ENCODE results near the gene SMPX. TPM values are rescaled to one million over a fixed set of nuclear protein-coding genes. Genes with fewer than 3 reads are reported as not detected.

Gene SMPX
- polyA plus RNA-seq, 3 donors, result not detected

- H3K9ac ChIP-seq (ENCODE audit: insufficient read depth, low read length, poor library complexity, severe bottlenecking), result no peak overlapping the region
- Mint-ChIP-seq H3K27ac (no peak overlapping the region), H3K27me3 (ENCODE audit: low read depth in 3 of 3) (peaks cover 0 to 5% (median 3%) of the 10 kb centered on the region in 3 donors), H3K4me3 (no peak overlapping the region), H3K9me3 (peaks cover 0 to 5% (median 2%) of the 10 kb centered on the region in 7 donors), H3K4me1 (no peaks in the 10 kb centered on the region), H3K36me3 (no peaks in the 10 kb centered on the region)
- no peaks in the 10 kb centered on the region for H3K27me3 ChIP-seq (ENCODE audit: control insufficient read depth in 2 of 2, insufficient read depth in 2 of 2, low read length in 2 of 2)
- H3K4me2 ChIP-seq (replicated peaks; ENCODE audit: extremely low read depth, low read length, poor library complexity, severe bottlenecking), result no peak overlapping the region
- H3K9me3 ChIP-seq (replicated peaks in 1 of 2; ENCODE audit: control insufficient read depth in 1 of 2, insufficient read depth in 1 of 2, low read length in 2 of 2), result no peaks in the 10 kb centered on the region
- no peaks in the 10 kb centered on the region for H3K79me2 ChIP-seq (ENCODE audit: insufficient read depth, low read length)
- TF ChIP-seq CTCF (IDR thresholded peaks at IDR 0.05), result no peak
- no peak overlapping the region for H3K27ac ChIP-seq (ENCODE audit: low read depth in 1 of 2, low read length in 2 of 2)
- H2AFZ ChIP-seq (ENCODE audit: insufficient read depth, low read depth, low read length, poor library complexity, severe bottlenecking), result no peak overlapping the region
- no peak for DNase-seq
- intact Hi-C loops (cut with micrococcal nuclease), result no loop called here
- no peak overlapping the region for H3K4me3 ChIP-seq (replicated peaks in 1 of 3; ENCODE audit: low read depth in 2 of 3, low read length in 3 of 3)
- 100% methylated on average over 1 of the region's 3 CpGs for WGBS (ENCODE audit: insufficient coverage)
- H4K20me1 ChIP-seq (ENCODE audit: insufficient read depth, low read length), result no peaks in the 10 kb centered on the region
- H3K4me1 ChIP-seq (ENCODE audit: control insufficient read depth in 1 of 2, insufficient read depth in 2 of 2, low read length in 2 of 2), result no peaks in the 10 kb centered on the region
- H3K36me3 ChIP-seq (replicated peaks in 1 of 2; ENCODE audit: control insufficient read depth in 1 of 2, insufficient read depth in 2 of 2, low read length in 2 of 2), result no peaks in the 10 kb centered on the region
Measured at GRCh38 chrX:21764008-21764407, 6.1 kb upstream of the SMPX start.

GRCh38 chrX:21758488-21758887, 572 bp upstream of the SMPX start:
- no peaks in the 10 kb centered on the region for H3K9me3 ChIP-seq (replicated peaks in 1 of 2; ENCODE audit: control insufficient read depth in 1 of 2, insufficient read depth in 1 of 2, low read length in 2 of 2)
- no peak for TF ChIP-seq CTCF (IDR thresholded peaks at IDR 0.05)
- no peaks in the 10 kb centered on the region for H3K4me1 ChIP-seq (ENCODE audit: control insufficient read depth in 1 of 2, insufficient read depth in 2 of 2, low read length in 2 of 2)
- H3K9ac ChIP-seq (ENCODE audit: insufficient read depth, low read length, poor library complexity, severe bottlenecking), result no peak overlapping the region
- H3K4me3 ChIP-seq (replicated peaks in 1 of 3; ENCODE audit: low read depth in 2 of 3, low read length in 3 of 3), result no peak overlapping the region
- DNase-seq, result no peak
- H3K79me2 ChIP-seq (ENCODE audit: insufficient read depth, low read length), result no peaks in the 10 kb centered on the region
- no peaks in the 10 kb centered on the region for H4K20me1 ChIP-seq (ENCODE audit: insufficient read depth, low read length)
- H3K27ac ChIP-seq (ENCODE audit: low read depth in 1 of 2, low read length in 2 of 2), result no peak overlapping the region
- H3K27me3 Mint-ChIP-seq (ENCODE audit: low read depth in 3 of 3), result peaks cover 0 to 2% (median 1%) of the 10 kb centered on the region in 3 donors
- H3K36me3 ChIP-seq (replicated peaks in 1 of 2; ENCODE audit: control insufficient read depth in 1 of 2, insufficient read depth in 2 of 2, low read length in 2 of 2), result no peaks in the 10 kb centered on the region
- no peak overlapping the region for H2AFZ ChIP-seq (ENCODE audit: insufficient read depth, low read depth, low read length, poor library complexity, severe bottlenecking)
- intact Hi-C loops (cut with micrococcal nuclease), result no loop called here
- no peak overlapping the region for H3K27ac Mint-ChIP-seq
- H3K9me3 Mint-ChIP-seq, result peaks cover 0 to 5% (median 0%) of the 10 kb centered on the region in 7 donors
- no CpG with 5 or more reads among the region's 1 CpG for WGBS (ENCODE audit: insufficient coverage)
- H3K27me3 ChIP-seq (ENCODE audit: control insufficient read depth in 2 of 2, insufficient read depth in 2 of 2, low read length in 2 of 2), result no peaks in the 10 kb centered on the region
- no peak overlapping the region for H3K4me3 Mint-ChIP-seq
- H3K4me2 ChIP-seq (replicated peaks; ENCODE audit: extremely low read depth, low read length, poor library complexity, severe bottlenecking), result no peak overlapping the region
- H3K4me1 Mint-ChIP-seq, result no peaks in the 10 kb centered on the region
- no peaks in the 10 kb centered on the region for H3K36me3 Mint-ChIP-seq
